HFFc6 (cell line): ENCODE results near the gene PPAN. TPM values are rescaled to one million over a fixed set of nuclear protein-coding genes. Genes with fewer than 3 reads are reported as not detected.

Experiments
- DNase-seq: peaks from one replicate; pipeline ENCODE4 v3.0.0-alpha.2; 2018
- H3K27ac Mint-ChIP-seq: 2 replicates; pipeline ENCODE4 v1.8.0; 2020; ENCODE audit warnings: mild to moderate bottlenecking, mixed read lengths
- H3K27me3 Mint-ChIP-seq: 2 replicates; pipeline ENCODE4 v1.8.0; 2021; ENCODE audit warnings: mild to moderate bottlenecking, moderate library complexity, mixed read lengths; ENCODE audit not compliant: insufficient read depth
- H3K36me3 Mint-ChIP-seq: 2 replicates; pipeline ENCODE4 v1.8.0; 2021; ENCODE audit warnings: low read depth, mixed read lengths
- H3K4me1 Mint-ChIP-seq: 2 replicates; pipeline ENCODE4 v1.8.0; 2020; ENCODE audit warnings: low read depth, mixed read lengths
- H3K4me3 Mint-ChIP-seq: 2 replicates; pipeline ENCODE4 v1.8.0; 2020; ENCODE audit warnings: mild to moderate bottlenecking, moderate library complexity, mixed read lengths
- H3K9me3 Mint-ChIP-seq: 2 replicates; pipeline ENCODE4 v1.8.0; 2020; ENCODE audit warnings: mild to moderate bottlenecking, mixed read lengths
- total RNA-seq, 6 experiments: library from RNA; stranded (reverse); fragmentation: NEBNext Ultra II Directional; extraction: Animal tissue kit (Norgen Biotek cat#: 25700); gene quantifications; 2 replicates in 1 of 6; 3 replicates in 5 of 6; pipeline ENCODE4 v1.2.3, GENCODE V29; 2021
- TF ChIP-seq, protein P1 (sequence below): fragments of 200-600 bp; sonication (generic); IDR thresholded peaks from 2 replicates; pipeline ENCODE4 v1.5.0; 2021; ENCODE audit warnings: antibody characterized with exemption, mild to moderate bottlenecking

Gene PPAN
- total RNA-seq, 6 experiments from 2014 or later, result 36.4 to 42.2 (median 41.0) TPM

DNA sequence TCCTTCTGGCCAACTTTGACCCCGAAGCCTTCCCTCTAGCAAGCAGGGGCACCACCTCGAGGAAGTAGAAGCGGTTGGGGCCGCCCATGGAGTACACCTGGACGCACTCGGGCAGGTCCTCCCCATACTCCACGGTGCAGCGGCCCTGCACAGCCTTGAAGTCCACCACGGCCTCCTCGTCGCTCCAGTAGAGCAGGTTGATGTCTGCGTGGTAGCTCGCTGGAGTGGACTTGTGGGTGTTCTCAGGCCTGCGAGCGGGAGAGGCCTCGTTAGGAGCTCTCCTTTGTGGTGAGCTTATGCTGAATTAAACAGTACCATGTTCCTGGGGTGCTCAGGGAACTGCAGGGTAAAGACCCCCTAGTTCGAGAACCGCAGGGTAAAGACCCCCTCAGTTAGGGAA, 35.8 kb downstream of the PPAN start:
- TF ChIP-seq, protein P1, sequence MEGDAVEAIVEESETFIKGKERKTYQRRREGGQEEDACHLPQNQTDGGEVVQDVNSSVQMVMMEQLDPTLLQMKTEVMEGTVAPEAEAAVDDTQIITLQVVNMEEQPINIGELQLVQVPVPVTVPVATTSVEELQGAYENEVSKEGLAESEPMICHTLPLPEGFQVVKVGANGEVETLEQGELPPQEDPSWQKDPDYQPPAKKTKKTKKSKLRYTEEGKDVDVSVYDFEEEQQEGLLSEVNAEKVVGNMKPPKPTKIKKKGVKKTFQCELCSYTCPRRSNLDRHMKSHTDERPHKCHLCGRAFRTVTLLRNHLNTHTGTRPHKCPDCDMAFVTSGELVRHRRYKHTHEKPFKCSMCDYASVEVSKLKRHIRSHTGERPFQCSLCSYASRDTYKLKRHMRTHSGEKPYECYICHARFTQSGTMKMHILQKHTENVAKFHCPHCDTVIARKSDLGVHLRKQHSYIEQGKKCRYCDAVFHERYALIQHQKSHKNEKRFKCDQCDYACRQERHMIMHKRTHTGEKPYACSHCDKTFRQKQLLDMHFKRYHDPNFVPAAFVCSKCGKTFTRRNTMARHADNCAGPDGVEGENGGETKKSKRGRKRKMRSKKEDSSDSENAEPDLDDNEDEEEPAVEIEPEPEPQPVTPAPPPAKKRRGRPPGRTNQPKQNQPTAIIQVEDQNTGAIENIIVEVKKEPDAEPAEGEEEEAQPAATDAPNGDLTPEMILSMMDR, result no peak
- Mint-ChIP-seq H3K27ac (no peak overlapping the region), H3K4me3 (no peak overlapping the region), H3K4me1 (no peaks in the 10 kb centered on the region), H3K9me3 (no peaks in the 10 kb centered on the region), H3K36me3 (peaks cover 14% of the 10 kb centered on the region), H3K27me3 (peaks cover 3% of the 10 kb centered on the region; the same call in 1 of the 2 replicates)
- DNase-seq, result no peak

DNA sequence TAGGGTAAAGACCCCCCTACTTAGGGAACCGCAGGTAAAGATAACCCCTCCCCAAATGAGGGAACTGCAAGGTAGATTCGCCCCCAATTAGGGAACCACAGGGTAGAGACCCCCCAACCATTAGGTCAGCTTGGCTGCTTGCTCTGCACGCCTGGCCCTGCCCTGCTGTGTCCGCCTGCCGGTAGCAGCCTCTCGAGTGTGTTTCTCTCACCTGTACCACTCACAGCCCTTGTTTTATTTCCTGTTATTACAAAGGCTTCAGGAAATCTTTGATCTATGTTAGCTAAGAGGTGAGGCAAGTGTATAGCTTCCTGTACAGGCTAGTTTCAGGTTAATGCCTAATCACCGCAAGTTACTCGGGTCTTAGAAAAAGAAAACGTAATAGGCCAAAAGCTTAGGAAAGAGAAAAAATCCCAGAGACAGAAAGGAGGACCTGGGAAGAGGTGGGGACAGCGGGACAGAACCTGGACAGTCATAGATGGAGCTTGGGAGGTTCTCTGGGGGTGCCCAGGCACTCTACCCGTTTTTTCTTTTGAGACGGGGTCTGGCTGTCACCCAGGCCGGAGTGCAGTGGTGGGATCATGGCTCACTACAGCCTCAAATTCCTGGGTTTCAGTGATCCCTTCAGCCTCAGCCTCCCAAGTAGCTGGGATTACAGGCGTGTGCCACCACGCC, 36.7 kb downstream of the PPAN start:
- Mint-ChIP-seq H3K4me1 (no peaks in the 10 kb centered on the region), H3K36me3 (peaks cover 14% of the 10 kb centered on the region), H3K9me3 (no peaks in the 10 kb centered on the region), H3K27ac (no peak overlapping the region), H3K4me3 (no peak overlapping the region), H3K27me3 (peaks cover 3% of the 10 kb centered on the region; the same call in 1 of the 2 replicates)
- no peak for DNase-seq
- TF ChIP-seq, protein P1, result no peak

DNA sequence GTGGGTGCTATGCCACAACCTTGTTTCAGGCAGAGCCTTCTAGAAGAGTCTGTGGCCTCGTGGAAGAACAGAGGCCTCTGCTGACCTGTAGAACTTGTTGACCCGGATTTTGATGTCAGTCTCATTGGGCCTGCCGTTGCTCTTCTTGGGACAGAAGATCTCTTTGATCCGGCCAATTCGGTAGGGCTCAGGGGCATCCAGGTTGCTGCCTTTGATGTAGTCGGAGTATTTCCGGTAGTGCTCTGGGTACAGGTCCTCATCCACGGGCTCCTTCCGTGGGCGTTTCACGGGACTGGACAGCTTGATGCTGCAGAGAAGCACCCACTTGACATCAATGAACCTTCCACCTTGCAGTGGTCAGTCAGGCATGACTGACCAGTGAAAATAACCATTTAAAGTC, 37.5 kb downstream of the PPAN start:
- peaks cover 14% of the 10 kb centered on the region for H3K36me3 Mint-ChIP-seq
- TF ChIP-seq, protein P1, result no peak
- H3K4me3 Mint-ChIP-seq, result no peak overlapping the region
- peaks cover 5% of the 10 kb centered on the region for H3K27me3 Mint-ChIP-seq
- H3K9me3 Mint-ChIP-seq, result no peaks in the 10 kb centered on the region
- no peaks in the 10 kb centered on the region for H3K4me1 Mint-ChIP-seq
- no peak for DNase-seq
- H3K27ac Mint-ChIP-seq, result no peak overlapping the region

DNA sequence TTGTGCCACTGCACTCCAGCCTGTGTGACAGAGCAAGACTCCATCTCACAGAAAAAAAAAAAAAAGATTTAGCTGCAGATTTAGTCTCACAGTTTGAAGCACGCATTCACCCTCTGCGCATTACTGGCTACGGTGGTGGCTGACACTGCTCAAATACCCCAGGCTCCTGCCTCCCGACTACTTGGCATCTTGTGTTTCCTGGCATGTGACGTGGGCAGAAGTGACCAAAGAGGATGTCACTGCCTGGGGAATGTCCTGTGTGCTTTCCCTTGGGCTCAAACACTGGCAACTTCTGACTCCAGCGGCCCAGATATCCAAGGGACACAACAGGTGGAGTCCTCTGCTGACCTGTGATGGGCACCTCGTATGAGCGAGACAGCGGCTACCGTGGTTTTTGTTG, 38.2 kb downstream of the PPAN start:
- TF ChIP-seq, protein P1, result no peak
- H3K4me1 Mint-ChIP-seq, result no peaks in the 10 kb centered on the region
- no peak overlapping the region for H3K4me3 Mint-ChIP-seq
- DNase-seq, result no peak
- H3K27me3 Mint-ChIP-seq, result peaks cover 5% of the 10 kb centered on the region
- H3K9me3 Mint-ChIP-seq, result no peaks in the 10 kb centered on the region
- H3K27ac Mint-ChIP-seq, result no peak overlapping the region
- peaks cover 14% of the 10 kb centered on the region for H3K36me3 Mint-ChIP-seq

DNA sequence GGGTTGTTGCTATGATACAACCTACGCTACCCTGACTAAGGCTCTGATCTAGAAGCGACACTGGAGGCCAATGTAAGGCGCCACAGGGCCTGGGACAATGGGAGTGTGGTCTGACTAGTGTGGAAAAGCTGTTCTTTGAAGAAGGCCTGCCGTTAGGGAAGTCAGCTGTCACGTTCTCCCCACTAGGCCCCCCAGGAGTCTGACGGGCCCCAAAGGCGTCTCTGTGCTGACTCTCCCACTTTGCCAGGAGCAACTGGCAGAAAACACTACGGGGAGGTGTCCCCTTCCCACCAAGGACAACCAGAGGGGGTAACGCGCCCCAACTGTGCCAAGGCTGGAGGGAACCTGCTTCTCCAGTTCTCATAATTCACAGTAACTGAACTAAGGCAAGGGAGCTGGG, 38.9 kb downstream of the PPAN start:
- no peak overlapping the region for H3K27ac Mint-ChIP-seq
- peaks cover 15% of the 10 kb centered on the region for H3K36me3 Mint-ChIP-seq
- TF ChIP-seq, protein P1, result no peak
- H3K27me3 Mint-ChIP-seq, result peaks cover 5% of the 10 kb centered on the region
- H3K4me3 Mint-ChIP-seq, result no peak overlapping the region
- DNase-seq, result no peak
- H3K9me3 Mint-ChIP-seq, result no peaks in the 10 kb centered on the region
- H3K4me1 Mint-ChIP-seq, result no peaks in the 10 kb centered on the region
